IPS-20b (cell line): Measurements from ENCODE around the gene KCNMB4.

Experiments
- H3K27ac ChIP-seq: one replicate; pipeline ENCODE4 v1.5.1; 2013; ENCODE audit warnings: low read length
- H3K27me3 ChIP-seq: 2 replicates; pipeline ENCODE4 v1.6.1; 2013; ENCODE audit warnings: mild to moderate bottlenecking, low read length, inconsistent platforms; ENCODE audit not compliant: insufficient read depth
- H3K36me3 ChIP-seq: 2 replicates; pipeline ENCODE4 v1.6.1; 2013; ENCODE audit warnings: low read depth, mild to moderate bottlenecking, inconsistent platforms, low read length, moderate library complexity; ENCODE audit not compliant: insufficient read depth
- H3K4me1 ChIP-seq: 2 replicates; pipeline ENCODE4 v1.6.1; 2013; ENCODE audit warnings: mild to moderate bottlenecking, control low read depth, inconsistent platforms, low read length, moderate library complexity; ENCODE audit not compliant: insufficient read depth
- H3K4me3 ChIP-seq: 2 replicates; pipeline ENCODE4 v1.5.1; 2013; ENCODE audit warnings: mild to moderate bottlenecking, low read length, inconsistent platforms
- H3K9ac ChIP-seq: 2 replicates; pipeline ENCODE4 v1.6.1; 2013; ENCODE audit warnings: low read depth, mild to moderate bottlenecking, inconsistent platforms, low read length, moderate library complexity
- H3K9me3 ChIP-seq: 2 replicates; pipeline ENCODE4 v1.6.1; 2013; ENCODE audit warnings: mild to moderate bottlenecking, low read depth, low read length, inconsistent platforms; ENCODE audit not compliant: insufficient read depth

KCNMB4 gene

DNA sequence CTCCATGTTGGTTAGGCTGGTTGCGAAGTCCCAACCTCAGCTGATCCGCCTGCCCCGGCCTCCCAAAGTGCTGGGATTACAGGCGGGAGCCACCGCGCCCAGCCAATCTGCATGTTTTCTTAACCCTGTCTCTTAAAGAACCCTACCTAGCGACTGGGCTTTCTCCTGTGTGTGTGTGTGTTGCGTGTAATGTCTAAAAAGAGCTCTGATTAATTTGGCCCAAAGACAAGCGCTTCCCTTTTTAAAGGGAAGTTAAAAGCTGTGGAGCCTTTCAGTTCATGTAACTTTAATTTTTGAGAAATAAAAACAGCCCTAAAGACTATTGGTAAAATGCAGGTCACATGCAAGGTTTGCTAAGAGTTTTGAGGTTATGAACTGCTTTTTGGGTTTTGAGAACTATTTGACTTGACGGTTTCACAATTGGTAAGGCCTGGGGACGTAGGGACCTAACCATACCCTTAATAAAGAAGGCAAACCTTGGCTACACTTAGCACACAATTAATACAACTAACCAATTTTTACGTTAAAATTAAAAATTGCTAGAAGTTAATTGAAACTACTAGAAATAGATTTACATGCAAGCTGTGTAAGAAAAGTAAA is 103.2 kb downstream of the KCNMB4 start:
- Histone ChIP-seq H3K9ac (no peak overlapping the region), H3K36me3 (no peaks in the 10 kb centered on the region), H3K4me3 (no peak overlapping the region), H3K27ac (no peak overlapping the region), H3K27me3 (no peaks in the 10 kb centered on the region), H3K4me1 (no peaks in the 10 kb centered on the region), H3K9me3 (peaks cover 7% of the 10 kb centered on the region)

DNA sequence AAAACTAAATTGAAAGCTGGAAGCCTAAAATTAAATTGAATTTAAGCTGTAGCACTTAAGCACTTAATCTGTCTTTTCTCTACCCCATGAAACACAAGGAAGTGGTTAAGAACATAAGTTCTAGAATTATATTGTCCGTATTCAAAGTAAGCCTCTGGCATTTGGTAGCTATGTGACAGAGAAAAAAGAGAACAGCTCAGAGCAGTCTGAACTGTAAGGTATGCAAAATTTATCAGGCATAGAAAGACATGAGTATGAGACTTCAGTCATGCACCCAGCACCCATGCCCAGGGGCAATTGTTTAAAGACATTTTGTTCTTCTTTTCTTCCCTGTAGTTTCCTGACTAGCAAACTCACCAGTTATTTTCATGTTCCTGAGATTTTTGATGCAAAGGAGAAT is 116.7 kb downstream of the KCNMB4 start:
- Histone ChIP-seq H3K9ac (no peak overlapping the region), H3K36me3 (no peaks in the 10 kb centered on the region), H3K27me3 (no peaks in the 10 kb centered on the region), H3K4me3 (no peak overlapping the region), H3K27ac (no peak overlapping the region), H3K9me3 (no peaks in the 10 kb centered on the region), H3K4me1 (no peaks in the 10 kb centered on the region)
